ENCODE results near the gene UNC79.

Gene UNC79

DNA sequence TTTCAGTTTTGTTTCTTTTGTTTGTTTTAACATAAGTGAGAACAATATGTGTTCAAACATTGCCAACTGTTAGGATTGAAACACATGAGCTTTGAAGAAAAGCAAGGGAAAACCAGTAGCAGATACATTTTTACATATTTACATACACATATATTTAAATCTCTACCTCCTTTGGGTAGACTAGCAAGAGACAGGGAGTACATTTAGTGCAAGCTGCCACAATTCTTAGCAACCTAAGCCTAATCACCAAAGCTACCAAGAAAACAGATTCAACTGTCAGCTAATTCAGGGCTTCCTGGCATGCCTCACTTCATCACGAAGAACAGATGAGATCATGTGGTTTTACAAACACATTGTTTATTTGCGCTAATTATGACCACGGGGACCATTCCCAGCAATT lies 214.5 kb downstream of the UNC79 start:
- DNase-seq (ENCODE audit: low read depth), result no peak
- no peak overlapping the region for H3K4me3 ChIP-seq (ENCODE audit: low read depth, low read length)
- TF ChIP-seq, protein P1, sequence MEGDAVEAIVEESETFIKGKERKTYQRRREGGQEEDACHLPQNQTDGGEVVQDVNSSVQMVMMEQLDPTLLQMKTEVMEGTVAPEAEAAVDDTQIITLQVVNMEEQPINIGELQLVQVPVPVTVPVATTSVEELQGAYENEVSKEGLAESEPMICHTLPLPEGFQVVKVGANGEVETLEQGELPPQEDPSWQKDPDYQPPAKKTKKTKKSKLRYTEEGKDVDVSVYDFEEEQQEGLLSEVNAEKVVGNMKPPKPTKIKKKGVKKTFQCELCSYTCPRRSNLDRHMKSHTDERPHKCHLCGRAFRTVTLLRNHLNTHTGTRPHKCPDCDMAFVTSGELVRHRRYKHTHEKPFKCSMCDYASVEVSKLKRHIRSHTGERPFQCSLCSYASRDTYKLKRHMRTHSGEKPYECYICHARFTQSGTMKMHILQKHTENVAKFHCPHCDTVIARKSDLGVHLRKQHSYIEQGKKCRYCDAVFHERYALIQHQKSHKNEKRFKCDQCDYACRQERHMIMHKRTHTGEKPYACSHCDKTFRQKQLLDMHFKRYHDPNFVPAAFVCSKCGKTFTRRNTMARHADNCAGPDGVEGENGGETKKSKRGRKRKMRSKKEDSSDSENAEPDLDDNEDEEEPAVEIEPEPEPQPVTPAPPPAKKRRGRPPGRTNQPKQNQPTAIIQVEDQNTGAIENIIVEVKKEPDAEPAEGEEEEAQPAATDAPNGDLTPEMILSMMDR (IDR thresholded peaks at IDR 0.05; ENCODE audit: control insufficient read depth, extremely low read depth, insufficient read depth), result no peak

DNA sequence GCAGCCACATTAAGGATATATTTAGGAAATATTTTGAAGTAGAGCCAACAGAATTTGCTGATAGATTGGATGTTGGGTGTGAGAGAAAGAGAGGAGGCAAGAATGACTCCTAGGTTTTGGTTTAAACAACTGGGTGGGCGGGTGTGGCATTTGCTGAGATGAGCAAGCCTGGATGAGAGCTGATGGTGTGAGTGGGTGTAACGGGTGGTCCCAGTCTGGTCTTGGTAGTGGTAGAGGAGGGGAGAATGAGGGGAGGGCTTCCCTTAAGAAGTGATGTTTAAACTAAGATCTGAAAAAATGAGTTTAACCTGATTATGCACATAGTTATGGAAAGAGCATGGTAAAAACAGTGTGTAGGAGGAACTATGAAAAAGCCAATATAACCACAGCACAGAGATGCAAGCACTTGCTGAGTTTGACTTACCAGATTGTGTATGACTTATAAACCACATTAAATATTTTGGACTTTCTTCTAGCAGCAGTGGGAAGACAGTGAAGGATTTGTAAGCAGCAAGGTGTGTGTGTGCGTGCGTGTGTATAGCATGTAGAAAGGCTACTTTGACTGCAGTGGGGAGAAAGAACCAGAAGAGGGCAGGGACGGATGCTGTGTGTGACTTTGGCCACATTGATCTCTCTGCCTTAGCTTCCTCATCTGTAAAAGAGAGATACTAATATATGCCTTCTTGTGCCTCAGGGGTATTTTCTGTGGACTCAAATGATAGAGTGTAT lies 217.9 kb downstream of the UNC79 start:
- TF ChIP-seq, protein P1 (IDR thresholded peaks at IDR 0.05; ENCODE audit: control insufficient read depth, extremely low read depth, insufficient read depth), result peak; percentile 73
- no peak for DNase-seq (ENCODE audit: low read depth)
- no peak overlapping the region for H3K4me3 ChIP-seq (ENCODE audit: low read depth, low read length)

DNA sequence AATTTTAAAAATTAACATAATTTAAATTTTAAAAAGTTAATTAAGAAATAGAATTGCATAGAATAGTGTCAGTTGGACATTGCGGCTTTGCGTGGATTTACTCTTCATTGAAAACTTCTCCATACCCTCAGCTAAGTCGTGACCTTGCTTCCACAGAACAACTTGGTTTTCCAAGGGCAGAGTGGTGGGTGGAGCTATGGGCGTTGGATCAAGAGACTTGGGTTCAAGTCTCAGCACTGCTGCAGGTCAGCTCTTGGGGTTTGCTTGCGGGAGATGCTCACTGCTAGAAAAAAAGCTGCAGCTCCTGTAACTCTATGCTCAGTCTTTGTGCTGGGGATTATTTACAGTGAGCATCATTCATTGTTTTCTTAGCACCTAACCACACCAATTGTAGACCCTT lies 223.9 kb downstream of the UNC79 start:
- no peak for DNase-seq (ENCODE audit: low read depth)
- no peak overlapping the region for H3K4me3 ChIP-seq (ENCODE audit: low read depth, low read length)
- TF ChIP-seq, protein P1 (IDR thresholded peaks at IDR 0.05; ENCODE audit: control insufficient read depth, extremely low read depth, insufficient read depth), result no peak

DNA sequence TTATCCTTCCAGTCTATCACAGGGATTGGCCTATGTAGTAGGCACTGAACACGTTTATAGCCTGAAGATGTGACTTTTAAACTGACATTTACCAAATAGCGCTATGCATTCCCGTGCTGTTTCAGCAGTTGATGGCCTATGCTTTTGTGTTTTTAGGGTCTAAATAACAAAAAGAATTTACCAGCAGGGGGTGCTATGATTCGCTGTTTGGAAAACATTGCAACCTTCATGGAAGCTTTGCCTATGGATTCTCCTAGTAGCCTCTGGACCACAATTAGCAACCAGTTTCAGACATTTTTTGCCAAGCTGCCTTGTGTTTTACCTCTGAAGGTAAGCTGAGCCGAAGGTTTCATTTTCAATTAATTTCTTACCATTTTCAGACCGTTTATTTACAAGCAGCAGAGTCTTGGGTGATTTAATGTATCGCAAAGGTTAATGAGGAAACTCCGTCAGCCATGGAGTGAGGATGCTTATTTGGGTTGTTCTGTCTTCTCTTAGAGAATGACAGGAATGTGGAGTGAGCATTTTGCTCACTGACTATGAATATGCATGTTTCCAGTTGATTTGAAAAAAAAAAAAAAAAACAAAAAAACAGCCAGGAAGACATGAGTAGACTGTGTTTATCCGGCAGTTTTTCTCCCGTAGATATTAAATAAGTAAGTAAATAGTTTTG lies 224.5 kb downstream of the UNC79 start:
- TF ChIP-seq, protein P1 (IDR thresholded peaks at IDR 0.05; ENCODE audit: control insufficient read depth, extremely low read depth, insufficient read depth), result peak; percentile 60
- DNase-seq (ENCODE audit: low read depth), result peak; percentile 42

DNA sequence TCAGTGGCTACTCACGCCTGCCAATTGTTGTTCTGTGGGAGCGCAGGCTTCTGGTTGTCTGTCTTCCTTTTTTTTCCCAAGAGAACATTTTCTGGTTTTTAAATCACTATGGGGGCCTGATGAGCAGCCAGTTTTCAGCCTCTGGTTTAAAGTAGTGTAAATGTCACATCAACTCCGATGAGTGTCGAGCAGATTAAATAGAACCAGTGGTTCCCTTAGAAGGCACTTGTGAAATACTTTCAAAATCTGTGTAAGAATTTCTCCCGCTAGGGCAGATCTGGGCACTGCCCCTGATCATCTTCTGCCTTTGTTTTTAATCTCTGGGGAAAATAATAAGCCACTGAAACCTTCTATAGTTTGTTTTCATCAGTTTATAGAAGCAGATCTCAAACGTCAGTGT lies 227.1 kb downstream of the UNC79 start:
- H3K4me3 ChIP-seq (ENCODE audit: low read depth, low read length), result no peak overlapping the region
- no peak for DNase-seq (ENCODE audit: low read depth)
- TF ChIP-seq, protein P1 (IDR thresholded peaks at IDR 0.05; ENCODE audit: control insufficient read depth, extremely low read depth, insufficient read depth), result no peak

More for the DNA sequence above, 224.5 kb downstream of the UNC79 start:
- no peak overlapping the region for H3K4me3 ChIP-seq (ENCODE audit: low read depth, low read length)

DNA sequence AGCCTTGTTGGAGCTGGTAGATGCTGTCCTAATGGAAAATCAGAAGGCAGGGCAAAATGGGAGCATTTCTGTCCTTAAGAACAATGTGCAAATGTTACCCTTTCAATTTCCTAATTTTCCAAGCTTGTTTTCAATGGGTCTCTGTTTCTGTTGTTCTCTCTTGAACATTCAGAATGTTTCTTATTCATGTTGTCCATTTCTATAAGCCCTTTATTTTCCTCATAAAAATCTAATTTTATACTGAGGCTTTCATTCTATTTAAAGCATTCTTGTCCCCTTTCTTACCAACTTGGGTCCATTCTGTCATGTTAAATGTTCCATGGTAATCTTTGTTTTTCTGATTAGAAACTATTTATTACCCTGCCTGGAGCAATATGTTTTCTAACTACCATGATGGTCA lies 232.6 kb downstream of the UNC79 start:
- TF ChIP-seq, protein P1 (IDR thresholded peaks at IDR 0.05; ENCODE audit: control insufficient read depth, extremely low read depth, insufficient read depth), result no peak

More for the DNA sequence above, 232.6 kb downstream of the UNC79 start:
- no peak for DNase-seq (ENCODE audit: low read depth)
- H3K4me3 ChIP-seq (ENCODE audit: low read depth, low read length), result no peak overlapping the region
